GM21526 (cell line): Measurements from ENCODE around the gene TPSAB1.
"Not testable (repeated sequence)": the region's sequence is repeated elsewhere in the genome, so short reads cannot be mapped to it uniquely, and the experiment has no call there.

Source experiments
- ATAC-seq: cut with Tn5 transposase; IDR thresholded peaks from one replicate; pipeline ENCODE4 v1.9.1; 2021; ENCODE audit warnings: moderate library complexity; ENCODE audit not compliant: unreplicated experiment, low FRiP score

The TPSAB1 gene

DNA sequence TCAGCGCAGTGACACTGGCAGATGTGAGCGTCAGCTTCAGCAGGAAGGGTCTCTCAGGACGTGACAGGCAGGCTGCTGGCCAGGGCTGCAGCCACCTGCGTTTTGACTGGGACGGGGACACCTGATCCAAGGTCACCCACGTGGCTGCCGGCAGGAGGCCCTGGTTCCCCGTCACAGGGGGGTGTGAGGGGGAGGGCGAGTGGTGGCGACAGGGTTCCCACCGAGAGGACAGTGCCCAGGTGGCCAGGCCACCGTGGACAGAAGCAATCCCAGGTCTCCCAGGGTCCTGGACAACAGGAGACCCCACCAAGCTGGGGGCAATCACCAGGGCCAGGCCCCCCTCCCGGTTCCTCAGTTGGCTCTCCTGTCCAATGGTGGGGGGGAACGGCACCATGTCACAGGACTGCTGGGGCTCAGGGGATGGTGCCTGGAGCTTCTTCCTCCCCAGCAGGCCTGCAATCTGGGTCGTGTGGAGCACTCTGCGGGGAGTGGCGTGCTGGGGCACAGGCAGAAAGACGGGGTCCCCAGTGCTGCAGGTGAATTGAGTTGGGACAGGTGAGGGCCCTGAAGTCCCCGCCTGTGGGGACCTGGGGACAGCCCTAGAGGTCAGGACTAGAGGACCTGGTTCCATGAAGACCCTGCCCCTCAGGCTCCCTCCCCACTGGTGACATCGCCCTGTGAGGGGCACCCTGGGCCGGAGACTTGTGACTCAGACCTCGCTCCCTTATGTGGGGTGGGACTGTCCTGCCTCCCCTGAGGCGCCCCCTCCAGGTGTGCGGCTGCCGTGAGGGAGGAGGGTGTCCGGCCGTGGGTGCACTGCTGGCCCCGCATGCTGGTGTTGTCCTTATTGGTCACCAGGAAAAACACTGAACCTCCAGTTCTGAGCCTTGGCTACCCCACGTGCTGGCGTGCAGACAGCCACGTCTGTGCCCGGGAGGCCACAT is 3.7 kb downstream of the TPSAB1 start:
- ATAC-seq: not testable (repeated sequence)

DNA sequence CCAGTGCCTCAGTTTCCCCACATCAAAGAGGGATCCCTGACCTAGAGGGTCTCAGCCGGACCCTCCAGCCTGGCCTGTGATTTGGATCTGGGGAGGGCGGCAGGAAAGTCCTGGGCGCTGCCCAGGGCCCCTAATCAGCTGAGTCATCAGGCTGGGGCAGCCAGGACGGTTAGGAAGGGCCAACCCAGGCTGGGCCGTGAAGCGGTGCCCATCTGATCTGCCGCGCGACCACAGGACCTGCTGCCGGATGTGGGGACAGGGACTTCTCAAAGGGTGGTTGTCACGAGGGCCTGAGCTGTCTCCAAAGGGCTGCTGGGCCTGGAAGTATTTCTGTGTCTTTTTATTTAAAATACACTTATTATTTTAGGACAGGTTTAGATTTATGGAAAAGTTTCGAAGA is 4.4 kb downstream of the TPSAB1 start:
- ATAC-seq: no peak

DNA sequence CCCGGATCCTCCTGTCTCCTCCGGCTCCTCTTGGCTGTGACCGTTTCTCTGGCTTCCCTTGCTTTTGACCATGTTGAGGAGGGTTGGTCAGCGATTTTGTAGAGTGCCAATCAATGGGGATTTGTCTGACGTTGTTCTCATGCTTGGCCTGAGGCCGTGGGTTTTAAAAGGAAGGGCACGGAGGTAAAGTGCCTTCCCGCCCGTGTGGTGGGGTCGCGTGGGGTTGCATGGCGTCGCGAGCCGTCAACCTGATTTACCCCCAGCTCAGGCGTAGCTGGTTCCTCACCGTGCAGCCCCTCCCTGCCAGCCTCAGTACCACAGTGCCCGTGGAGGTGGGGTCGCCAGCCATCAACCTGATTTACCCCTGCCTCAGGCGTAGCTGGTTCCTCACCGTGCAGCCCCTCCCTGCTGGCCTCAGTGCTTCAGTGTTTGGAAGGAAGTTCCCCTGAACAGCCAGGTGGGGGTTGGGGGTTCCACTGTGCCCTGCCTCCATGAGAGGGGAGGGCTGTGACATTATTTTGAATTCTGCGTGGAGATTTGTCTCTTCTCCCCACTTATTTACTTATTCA is 5.0 kb downstream of the TPSAB1 start:
- ATAC-seq: no peak

DNA sequence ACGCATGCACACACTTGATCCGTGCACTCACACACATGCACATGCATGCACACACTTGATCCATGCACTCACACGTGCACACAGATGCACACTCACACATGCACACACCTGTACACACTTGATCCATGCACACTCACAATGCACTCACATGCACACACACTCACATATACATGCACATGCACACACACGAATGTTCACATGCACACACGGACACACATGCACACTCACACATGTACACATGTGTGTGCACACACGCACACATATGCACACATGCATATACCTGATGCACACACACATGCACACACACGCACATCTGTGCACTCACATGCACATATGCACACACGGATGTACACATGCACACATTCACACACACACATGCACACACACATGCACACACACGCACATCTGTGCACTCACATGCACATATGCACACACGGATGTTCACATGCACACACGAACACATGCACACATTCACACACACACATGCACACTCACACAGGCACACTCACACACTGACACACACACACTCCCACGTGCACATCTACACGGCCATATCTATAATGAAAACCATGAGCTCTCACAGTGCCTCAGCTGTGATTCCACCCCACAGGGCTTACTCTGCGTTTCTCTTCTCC is 7.5 kb downstream of the TPSAB1 start:
- ATAC-seq: not testable (repeated sequence)

DNA sequence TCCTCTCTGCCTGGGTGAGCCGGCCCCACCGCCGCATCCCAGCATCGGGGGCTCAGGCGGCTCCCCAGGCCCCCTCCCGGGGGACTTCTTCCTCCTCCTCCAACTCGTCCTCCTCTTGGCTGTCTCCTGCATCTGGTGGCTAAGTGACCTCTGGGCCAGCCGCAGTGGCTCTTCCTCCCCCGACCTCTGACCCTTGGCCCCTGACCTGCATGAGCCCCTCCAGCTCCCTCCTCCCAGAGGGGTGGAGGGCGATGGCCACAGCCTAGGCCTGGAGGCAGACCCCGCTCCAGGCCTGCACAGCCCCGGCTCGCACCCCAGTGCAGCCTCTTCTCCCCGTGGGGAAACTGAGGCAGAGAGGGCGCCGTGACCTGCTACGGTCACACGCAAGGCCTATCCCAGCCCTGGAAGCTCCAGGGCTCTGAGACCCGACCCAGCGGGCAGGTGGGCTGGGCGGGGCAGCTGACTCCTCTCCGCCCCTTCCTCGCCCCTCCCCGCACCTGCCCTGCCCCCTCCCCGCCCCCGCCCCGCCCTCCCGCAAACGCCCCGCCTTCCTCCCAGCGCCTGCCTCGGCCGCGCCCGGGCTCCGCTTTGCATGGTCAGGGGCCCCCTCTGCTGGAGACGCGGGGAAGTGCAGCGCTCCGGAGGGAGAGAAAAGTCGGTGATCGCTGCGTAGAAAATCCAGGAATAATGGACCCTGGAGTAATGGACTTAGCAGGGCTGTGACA is 8.7 kb downstream of the TPSAB1 start:
- ATAC-seq: not testable (repeated sequence)

DNA sequence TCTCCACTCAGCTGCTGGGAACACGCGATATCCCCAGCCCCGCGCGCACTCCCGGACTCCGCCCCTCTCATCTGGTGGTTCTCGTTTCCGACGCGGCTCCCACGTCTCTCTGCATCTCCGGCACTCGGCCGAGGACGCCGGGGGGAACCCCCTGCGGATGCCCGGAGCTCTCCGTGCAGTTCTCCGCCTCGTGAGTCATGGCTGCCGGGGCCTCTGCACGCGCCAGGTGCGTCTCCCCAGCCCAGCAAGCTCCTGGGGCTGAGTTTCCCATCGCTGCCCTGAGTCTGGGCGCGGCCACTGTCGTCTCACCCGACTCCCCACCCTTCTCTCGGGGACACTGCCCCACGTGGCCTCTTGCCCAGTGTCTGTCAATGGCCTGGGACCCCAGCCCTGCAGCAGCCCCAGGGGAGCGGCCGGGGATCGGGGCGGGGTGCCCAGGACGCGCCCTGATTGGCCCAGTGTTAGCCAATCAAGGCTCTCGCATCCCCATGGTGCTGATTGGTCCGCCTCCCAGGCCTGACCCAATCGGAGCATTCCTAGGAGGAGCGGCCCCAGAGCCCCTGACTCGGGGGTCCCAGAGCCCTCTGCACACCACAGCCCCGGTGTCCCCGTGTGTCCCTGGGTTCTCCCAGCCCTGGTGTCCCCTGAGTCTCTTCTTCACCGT is 13.3 kb downstream of the TPSAB1 start:
- not testable (repeated sequence) for ATAC-seq

DNA sequence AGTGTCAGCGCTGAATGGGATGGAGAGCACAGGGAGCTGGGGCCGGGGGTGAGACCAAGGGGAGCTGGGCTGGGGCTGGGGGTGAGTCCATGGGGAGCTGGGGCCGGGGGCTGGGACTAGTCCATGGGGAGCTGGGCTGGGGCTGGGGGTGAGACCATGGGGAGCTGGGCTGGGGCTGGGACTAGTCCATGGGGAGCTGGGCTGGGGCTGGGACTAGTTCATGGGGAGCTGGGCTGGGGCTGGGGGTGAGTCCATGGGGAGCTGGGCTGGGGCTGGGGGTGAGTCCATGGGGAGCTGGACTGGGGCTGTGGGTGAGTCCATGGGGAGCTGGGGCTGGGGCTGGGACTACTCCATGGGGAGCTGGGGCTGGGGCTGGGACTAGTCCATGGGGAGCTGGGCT is 14.3 kb downstream of the TPSAB1 start:
- ATAC-seq: not testable (repeated sequence)

DNA sequence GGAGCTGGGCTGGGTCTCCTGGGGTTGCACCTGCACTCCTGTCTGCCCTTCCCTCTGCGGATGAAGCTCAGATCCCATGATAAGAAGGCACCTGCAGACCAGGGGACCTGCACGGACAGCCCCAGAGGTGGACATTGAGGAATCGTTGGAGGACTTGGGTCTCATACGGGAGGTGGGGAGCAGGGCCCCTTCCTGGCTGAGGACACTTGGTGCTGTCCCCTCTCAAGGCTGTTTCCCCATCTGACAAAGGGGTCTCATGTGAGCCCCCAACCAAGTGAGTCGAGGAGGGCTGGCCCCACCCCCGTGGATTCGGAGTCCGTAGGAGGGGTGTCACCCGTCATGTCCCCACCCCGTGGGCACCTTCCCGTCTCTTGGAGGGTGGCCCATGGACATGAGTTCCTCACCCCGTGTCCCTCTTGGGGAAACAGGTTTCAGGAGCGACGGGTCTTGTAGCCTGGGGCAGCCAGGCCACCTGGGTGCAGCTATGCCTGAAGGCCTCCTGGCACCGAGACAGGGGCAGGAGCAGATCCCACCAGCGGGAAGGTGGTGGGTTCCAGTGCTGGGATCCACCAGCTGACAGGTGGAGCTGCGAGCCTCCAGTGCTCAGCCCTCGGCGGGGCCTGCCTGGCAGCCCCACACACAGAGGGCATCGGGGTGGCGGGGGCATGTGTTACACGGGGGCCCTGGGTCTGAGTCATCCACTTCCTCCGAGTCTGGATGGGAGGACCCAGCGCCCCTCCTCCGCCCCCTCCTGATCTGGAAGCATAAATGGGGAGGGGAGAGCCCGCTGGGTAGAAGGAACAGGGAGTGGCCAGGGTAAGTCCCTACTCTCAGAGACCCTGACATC is 15.0 kb downstream of the TPSAB1 start, which contains the start of gene TPSD1:
Gene TPSD1, plus strand, starts transcription at position 794 of the 847 bp plus-strand sequence. CDS start 212 bp downstream, outside the sequence.
- not testable (repeated sequence) for ATAC-seq

DNA sequence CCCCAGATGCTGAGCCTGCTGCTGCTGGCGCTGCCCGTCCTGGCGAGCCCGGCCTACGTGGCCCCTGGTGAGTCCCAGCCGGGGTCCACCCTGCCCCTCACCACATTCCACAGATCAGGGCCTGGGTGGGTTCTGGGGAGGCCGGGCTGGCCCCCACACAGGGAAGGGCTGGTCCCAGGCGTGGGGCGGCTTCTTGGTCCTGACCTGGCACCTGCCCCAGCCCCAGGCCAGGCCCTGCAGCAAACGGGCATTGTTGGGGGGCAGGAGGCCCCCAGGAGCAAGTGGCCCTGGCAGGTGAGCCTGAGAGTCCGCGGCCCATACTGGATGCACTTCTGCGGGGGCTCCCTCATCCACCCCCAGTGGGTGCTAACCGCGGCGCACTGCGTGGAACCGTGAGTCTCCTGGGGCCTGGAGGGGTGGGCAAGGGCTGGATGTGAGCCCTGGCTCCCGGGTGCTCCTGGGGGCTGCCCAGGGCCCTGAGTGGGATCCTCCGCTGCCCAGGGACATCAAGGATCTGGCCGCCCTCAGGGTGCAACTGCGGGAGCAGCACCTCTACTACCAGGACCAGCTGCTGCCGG is 15.9 kb downstream of the TPSAB1 start:
- not testable (repeated sequence) for ATAC-seq

DNA sequence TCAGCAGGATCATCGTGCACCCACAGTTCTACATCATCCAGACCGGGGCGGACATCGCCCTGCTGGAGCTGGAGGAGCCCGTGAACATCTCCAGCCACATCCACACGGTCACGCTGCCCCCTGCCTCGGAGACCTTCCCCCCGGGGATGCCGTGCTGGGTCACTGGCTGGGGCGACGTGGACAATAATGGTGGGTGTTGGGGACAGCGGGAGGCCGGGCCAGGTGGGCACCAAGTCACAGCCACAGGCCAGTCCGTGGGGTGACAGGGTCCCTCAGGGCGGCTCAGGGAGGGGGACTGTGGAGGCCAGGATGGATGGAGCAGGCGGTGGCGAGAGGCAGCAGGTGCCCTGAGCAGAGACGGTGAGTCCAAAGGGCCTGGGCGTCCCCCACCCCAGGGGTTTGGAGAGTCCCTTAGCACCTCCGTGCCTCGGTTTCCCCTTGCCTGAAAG is 16.4 kb downstream of the TPSAB1 start:
- ATAC-seq: no peak

DNA sequence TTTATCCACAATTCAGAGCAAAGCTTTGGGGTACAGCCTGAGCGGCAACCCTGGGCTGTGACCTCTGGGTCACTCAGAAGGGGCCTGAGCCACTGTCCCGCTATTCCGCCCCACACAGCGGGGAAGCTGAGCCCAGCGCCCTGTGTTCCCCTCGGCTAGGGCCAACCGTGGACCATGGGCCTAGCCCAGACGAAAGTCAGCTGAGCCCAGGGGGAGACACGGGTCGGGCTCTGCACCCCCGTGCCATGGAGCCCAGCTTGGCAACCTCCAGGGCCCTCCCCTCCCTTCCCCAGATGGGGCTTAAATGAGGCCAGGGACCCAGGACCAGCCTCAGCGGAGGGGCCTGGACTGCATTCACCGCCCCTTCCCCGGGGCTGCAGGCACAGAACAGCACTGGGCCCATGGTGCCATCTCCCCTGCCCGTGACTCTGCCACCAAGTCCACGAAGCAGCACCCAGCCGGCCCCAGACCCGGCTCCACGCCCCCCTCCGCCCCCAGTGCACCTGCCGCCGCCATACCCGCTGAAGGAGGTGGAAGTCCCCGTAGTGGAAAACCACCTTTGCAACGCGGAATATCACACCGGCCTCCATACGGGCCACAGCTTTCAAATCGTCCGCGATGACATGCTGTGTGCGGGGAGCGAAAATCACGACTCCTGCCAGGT is 17.2 kb downstream of the TPSAB1 start:
- ATAC-seq: no peak

DNA sequence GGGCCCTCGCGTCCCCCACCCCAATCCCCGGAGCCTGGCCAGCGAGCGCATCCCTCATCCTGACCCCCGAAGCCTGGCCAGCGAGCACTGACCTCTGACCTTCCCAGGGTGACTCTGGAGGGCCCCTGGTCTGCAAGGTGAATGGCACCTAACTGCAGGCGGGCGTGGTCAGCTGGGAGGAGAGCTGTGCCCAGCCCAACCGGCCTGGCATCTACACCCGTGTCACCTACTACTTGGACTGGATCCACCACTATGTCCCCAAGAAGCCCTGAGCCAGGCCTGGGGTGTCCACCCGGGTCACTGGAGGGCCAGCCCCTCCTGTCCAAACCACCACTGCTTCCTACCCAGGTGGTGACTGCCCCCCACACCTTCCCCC is 17.7 kb downstream of the TPSAB1 start:
- no peak for ATAC-seq

DNA sequence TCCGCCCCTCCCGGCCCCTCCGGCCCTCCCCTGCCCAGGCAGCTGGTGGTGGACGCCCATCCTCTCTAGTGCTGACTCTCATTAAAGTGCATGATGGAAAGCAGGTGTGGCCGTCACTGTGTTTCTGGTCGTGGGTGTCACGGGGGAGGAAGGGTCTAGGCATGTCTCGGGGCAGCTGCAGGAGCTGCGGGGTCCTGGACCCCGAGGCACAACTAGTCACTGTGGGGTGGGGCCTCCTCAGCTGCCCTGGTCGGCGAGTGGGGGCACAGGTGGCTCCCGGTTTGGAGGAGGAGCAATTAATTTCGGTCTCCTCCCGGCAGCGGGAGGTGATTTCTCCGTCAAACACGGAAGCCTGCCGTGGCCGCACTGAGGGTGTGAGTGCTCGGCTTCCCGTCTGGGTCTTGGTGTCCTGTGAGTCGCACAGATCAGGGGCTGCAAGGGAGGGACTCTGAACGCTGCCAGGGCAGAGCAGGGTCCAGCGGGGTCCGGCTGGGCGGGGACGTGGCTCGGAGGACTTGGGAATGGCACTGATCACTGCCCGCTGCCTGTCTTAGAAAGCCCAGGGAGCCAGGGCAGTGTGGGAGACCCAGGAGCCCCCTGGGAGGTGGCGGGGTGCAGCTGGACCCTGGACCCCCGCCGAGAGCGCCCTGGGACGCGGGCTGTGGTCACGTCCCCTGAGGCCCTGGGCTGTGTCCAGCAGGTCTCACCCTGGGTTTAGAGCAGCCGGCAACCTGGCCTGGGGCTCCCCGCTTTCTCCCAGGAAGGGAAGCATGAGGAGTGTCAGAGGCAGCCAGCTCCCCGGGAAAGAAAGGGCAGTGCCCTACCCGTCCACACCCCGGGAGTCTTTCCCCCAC is 18.6 kb downstream of the TPSAB1 start:
- no peak for ATAC-seq

DNA sequence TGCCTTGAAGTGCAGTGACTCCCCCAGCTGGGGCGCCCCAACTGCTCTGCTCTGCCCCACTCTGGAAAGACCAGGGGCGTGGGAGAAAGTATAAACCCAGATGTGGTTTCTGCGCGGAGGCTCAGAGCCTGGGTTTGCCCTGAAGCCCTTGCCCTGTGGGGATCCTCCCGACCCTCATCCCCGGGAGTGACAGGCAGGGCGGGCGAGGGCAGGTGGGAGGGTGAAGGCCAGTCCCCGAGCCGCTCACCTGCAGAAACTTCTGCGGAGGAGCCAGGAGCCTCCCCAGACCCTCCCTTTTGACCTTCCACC is 19.2 kb downstream of the TPSAB1 start:
- no peak for ATAC-seq

DNA sequence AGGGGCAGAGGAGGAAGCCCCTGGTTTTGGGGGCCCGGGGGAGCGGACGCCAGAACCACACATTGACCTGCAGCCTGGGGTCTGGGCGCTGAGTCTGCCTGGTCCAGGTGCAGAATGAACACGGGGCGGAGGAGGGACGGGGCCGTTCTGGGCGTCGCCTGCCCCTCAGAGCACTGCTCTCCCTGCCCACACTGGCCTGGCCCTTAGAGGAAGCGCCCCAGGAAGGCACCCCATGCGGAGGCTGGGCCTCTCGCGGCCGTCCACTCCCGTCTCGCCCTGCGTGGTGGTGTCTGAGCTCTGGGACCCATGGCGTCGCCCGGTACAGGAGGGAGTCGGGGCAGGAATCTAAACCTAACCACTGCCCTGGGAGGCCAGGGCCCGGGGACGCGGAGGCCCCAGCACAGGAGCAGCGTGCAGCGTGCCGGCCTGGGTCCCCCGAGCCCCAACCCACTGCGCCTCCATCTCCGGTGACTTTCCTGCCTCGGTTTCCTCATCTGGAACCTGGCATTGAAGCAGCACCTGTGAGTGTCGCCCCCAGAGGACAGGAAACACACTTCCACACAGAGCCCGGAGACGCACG is 19.7 kb downstream of the TPSAB1 start:
- no peak for ATAC-seq

DNA sequence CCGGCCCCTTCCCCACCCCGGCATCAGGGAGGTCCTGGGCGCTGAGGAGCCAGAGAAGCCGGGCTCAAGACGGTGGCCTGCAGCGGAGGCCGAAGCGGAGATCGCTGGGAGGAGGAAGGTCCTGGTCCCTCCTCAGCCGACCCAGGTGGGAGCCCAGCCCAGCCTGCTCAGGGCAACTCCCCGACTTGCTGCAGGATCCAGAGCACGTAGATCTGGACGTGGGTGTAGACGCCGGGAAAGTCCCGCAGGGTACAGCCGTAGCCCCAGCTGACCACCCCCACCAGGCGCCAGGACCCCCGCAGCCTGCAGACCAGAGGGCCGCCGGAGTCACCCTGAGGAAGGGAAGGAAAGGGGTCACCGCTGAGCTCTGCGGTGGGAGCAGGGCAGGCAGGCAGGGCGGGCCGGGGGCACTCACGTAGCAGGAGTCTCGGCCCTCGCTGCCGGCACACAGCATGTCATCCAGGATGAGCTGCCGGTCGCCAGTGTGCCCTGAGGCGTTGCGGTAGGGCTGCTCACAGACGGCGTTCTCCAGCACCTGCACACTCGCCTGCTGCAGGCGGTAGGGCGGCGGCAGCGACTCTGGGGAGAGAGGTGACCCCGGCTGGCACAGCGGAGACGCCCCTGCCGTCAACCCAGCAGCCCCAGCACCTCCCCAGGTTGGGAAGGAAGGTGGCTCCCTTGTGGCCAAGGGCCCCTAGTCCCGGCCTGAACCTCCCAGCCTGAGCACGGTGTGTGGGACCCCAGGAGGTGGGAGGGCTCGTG is 20.8 kb downstream of the TPSAB1 start:
- no peak for ATAC-seq
